Endodermal cell (in vitro differentiated cells): ENCODE measurements around the gene MTPN. TPM values are rescaled to one million over a fixed set of nuclear protein-coding genes. Genes with fewer than 3 reads are reported as not detected.

Experiments used
- DNase-seq: peaks from one replicate; pipeline ENCODE4 v3.0.0-alpha.2; 2017
- H3K27ac ChIP-seq: 2 replicates; pipeline ENCODE4 v1.5.1; 2013; ENCODE audit warnings: mild to moderate bottlenecking, low read depth, low read length, moderate library complexity
- H3K27me3 ChIP-seq: 2 replicates; pipeline ENCODE4 v1.6.1; 2013; ENCODE audit warnings: mild to moderate bottlenecking, low read length, moderate library complexity; ENCODE audit not compliant: insufficient read depth, control insufficient read depth, poor library complexity, severe bottlenecking
- H3K36me3 ChIP-seq: 2 replicates; pipeline ENCODE4 v1.7.0; 2013; ENCODE audit warnings: mild to moderate bottlenecking, low read length, moderate library complexity; ENCODE audit not compliant: control insufficient read depth, insufficient read depth
- H3K4me1 ChIP-seq: one replicate; pipeline ENCODE4 v1.7.0; 2013; ENCODE audit warnings: low read length; ENCODE audit not compliant: control insufficient read depth, insufficient read depth
- H3K4me3 ChIP-seq: 2 replicates; pipeline ENCODE4 v1.5.1; 2013; ENCODE audit warnings: mild to moderate bottlenecking, low read length, moderate library complexity
- H3K9ac ChIP-seq: 2 replicates; pipeline ENCODE4 v1.6.1; 2013; ENCODE audit warnings: mild to moderate bottlenecking, low read length, moderate library complexity; ENCODE audit not compliant: poor library complexity, severe bottlenecking; ENCODE audit errors: extremely low read depth
- H3K9me3 ChIP-seq: 2 replicates; pipeline ENCODE4 v1.6.1; 2013; ENCODE audit warnings: mild to moderate bottlenecking, low read length, moderate library complexity; ENCODE audit not compliant: control insufficient read depth
- H3K27ac Mint-ChIP-seq: 2 replicates; pipeline ENCODE4 v1.8.0; 2020; ENCODE audit warnings: mixed read lengths
- H3K27me3 Mint-ChIP-seq: 2 replicates; pipeline ENCODE4 v1.8.0; 2021; ENCODE audit warnings: mild to moderate bottlenecking, mixed read lengths; ENCODE audit not compliant: insufficient read depth
- H3K36me3 Mint-ChIP-seq: 2 replicates; pipeline ENCODE4 v1.8.0; 2020; ENCODE audit warnings: low read depth, mixed read lengths
- H3K4me1 Mint-ChIP-seq: 2 replicates; pipeline ENCODE4 v1.8.0; 2020; ENCODE audit warnings: mixed read lengths
- H3K4me3 Mint-ChIP-seq: 2 replicates; pipeline ENCODE4 v1.8.0; 2020; ENCODE audit warnings: mild to moderate bottlenecking, moderate library complexity, mixed read lengths
- H3K9me3 Mint-ChIP-seq: 2 replicates; pipeline ENCODE4 v1.8.0; 2020; ENCODE audit warnings: mild to moderate bottlenecking, mixed read lengths
- CTCF ChIP-seq: fragments of 200-600 bp; sonication (generic); conservative IDR thresholded peaks from 2 replicates; pipeline ENCODE4 v1.5.0; 2021; ENCODE audit warnings: antibody characterized with exemption, mild to moderate bottlenecking
- WGBS, 2 experiments: methylation state at CpG; one replicate each; pipeline versions ENCODE4 v1.1.5 to v1.1.7; 2013; ENCODE audit warnings: missing lambda C conversion rate in 2 of 2, mixed read lengths in 1 of 2; ENCODE audit not compliant: insufficient coverage in 1 of 2, insufficient read length in 1 of 2; 5-methylcytosine and 5-hydroxymethylcytosine counted together
- total RNA-seq, 2 donors: library from RNA; stranded (reverse); fragmentation: NEBNext Ultra II Directional in 1 of 2; extraction: Animal tissue kit (Norgen Biotek cat#: 25700) in 1 of 2; gene quantifications; 2 replicates in 1 of 2; 3 replicates in 1 of 2; pipeline ENCODE4 v1.2.1, GENCODE V29; 2021

MTPN gene
- total RNA-seq, 2 donors from 2014 or later, result 80.3 to 102 TPM

GRCh38 chr7:135913404-135913803, 63.8 kb downstream of the MTPN start:
- no peak for DNase-seq
- H3K4me1 ChIP-seq, result no peaks in the 10 kb centered on the region
- WGBS, 2 experiments, result 85 to 100% methylated on average over 1 of the region's 2 CpGs
- H3K27ac Mint-ChIP-seq, result no peak overlapping the region
- peaks cover 8% of the 10 kb centered on the region for H3K27me3 Mint-ChIP-seq
- H3K9me3 Mint-ChIP-seq, result peaks cover 6% of the 10 kb centered on the region
- peaks cover 3% of the 10 kb centered on the region for H3K36me3 Mint-ChIP-seq
- H3K4me3 Mint-ChIP-seq, result no peak overlapping the region
- H3K4me3 ChIP-seq, result no peak overlapping the region
- no peak overlapping the region for H3K9ac ChIP-seq
- peaks cover 9% of the 10 kb centered on the region for H3K27me3 ChIP-seq
- H3K27ac ChIP-seq, result no peak overlapping the region
- peaks cover 11% of the 10 kb centered on the region for H3K4me1 Mint-ChIP-seq
- no peaks in the 10 kb centered on the region for H3K36me3 ChIP-seq
- TF ChIP-seq CTCF, result no peak
- no peaks in the 10 kb centered on the region for H3K9me3 ChIP-seq

- 67 to 86% methylated on average over 1 to 3 of the region's 3 CpGs for WGBS, 2 experiments
- no peak overlapping the region for H3K27ac Mint-ChIP-seq
These were observed 66.1 kb downstream of the MTPN start for GRCh38 chr7:135911099-135911498.

GRCh38 chr7:135910393-135911036, 66.6 kb downstream of the MTPN start:
- no peaks in the 10 kb centered on the region for H3K9me3 Mint-ChIP-seq
- Histone ChIP-seq H3K27me3 (peaks cover 9% of the 10 kb centered on the region), H3K4me3 (no peak overlapping the region), H3K27ac (no peak overlapping the region), H3K9me3 (no peaks in the 10 kb centered on the region), H3K36me3 (no peaks in the 10 kb centered on the region), H3K9ac (no peak overlapping the region), H3K4me1 (no peaks in the 10 kb centered on the region)
- TF ChIP-seq CTCF, result no peak
- peaks cover 8% of the 10 kb centered on the region for H3K27me3 Mint-ChIP-seq
- no peak overlapping the region for H3K4me3 Mint-ChIP-seq
- H3K27ac Mint-ChIP-seq, result no peak overlapping the region
- 93 to 100% methylated on average over 1 to 2 of the region's 2 CpGs for WGBS, 2 experiments
- no peaks in the 10 kb centered on the region for H3K36me3 Mint-ChIP-seq
- H3K4me1 Mint-ChIP-seq, result peaks cover 17% of the 10 kb centered on the region
- DNase-seq, result no peak

More at GRCh38 chr7:135911099-135911498, 66.1 kb downstream of the MTPN start:
- no peak for DNase-seq
- H3K27me3 ChIP-seq, result peaks cover 9% of the 10 kb centered on the region
- H3K4me3 Mint-ChIP-seq, result no peak overlapping the region
- no peak overlapping the region for H3K27ac ChIP-seq
- H3K9me3 Mint-ChIP-seq, result peaks cover 2% of the 10 kb centered on the region
- no peak overlapping the region for H3K9ac ChIP-seq
- H3K4me3 ChIP-seq, result no peak overlapping the region
- H3K36me3 Mint-ChIP-seq, result no peaks in the 10 kb centered on the region
- H3K27me3 Mint-ChIP-seq, result peaks cover 8% of the 10 kb centered on the region
- TF ChIP-seq CTCF, result no peak
- peaks cover 13% of the 10 kb centered on the region for H3K4me1 Mint-ChIP-seq
- H3K4me1 ChIP-seq, result no peaks in the 10 kb centered on the region
- H3K36me3 ChIP-seq, result no peaks in the 10 kb centered on the region
- H3K9me3 ChIP-seq, result no peaks in the 10 kb centered on the region
